Mononuclear cell (primary cell): ENCODE data around the gene HNF1A. TPM values are rescaled to one million over a fixed set of nuclear protein-coding genes. Genes with fewer than 3 reads are reported as not detected.

Experiments
- H3K27me3 ChIP-seq: 2 replicates; pipeline ENCODE4 v1.6.0; 2011; ENCODE audit warnings: low read length, control low read depth; ENCODE audit not compliant: insufficient read depth
- H3K4me1 ChIP-seq: 2 replicates; pipeline ENCODE4 v1.5.1; 2011; ENCODE audit warnings: mild to moderate bottlenecking, low read length, control low read depth; ENCODE audit not compliant: insufficient read depth
- H3K4me3 ChIP-seq: 2 replicates; pipeline ENCODE4 v1.5.1; 2011; ENCODE audit warnings: mild to moderate bottlenecking, low read length, moderate library complexity
- H3K9me3 ChIP-seq: 2 replicates; pipeline ENCODE4 v1.5.1; 2011; ENCODE audit warnings: low read depth, mild to moderate bottlenecking, control low read depth, low read length
- total RNA-seq: library from RNA; depleted of rRNA; stranded (reverse); fragments of >200 nt; gene quantifications from one replicate; pipeline ENCODE4 v1.2.3, GENCODE V29; 2012

The HNF1A gene, protein sequence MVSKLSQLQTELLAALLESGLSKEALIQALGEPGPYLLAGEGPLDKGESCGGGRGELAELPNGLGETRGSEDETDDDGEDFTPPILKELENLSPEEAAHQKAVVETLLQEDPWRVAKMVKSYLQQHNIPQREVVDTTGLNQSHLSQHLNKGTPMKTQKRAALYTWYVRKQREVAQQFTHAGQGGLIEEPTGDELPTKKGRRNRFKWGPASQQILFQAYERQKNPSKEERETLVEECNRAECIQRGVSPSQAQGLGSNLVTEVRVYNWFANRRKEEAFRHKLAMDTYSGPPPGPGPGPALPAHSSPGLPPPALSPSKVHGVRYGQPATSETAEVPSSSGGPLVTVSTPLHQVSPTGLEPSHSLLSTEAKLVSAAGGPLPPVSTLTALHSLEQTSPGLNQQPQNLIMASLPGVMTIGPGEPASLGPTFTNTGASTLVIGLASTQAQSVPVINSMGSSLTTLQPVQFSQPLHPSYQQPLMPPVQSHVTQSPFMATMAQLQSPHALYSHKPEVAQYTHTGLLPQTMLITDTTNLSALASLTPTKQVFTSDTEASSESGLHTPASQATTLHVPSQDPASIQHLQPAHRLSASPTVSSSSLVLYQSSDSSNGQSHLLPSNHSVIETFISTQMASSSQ
- total RNA-seq = not detected

DNA sequence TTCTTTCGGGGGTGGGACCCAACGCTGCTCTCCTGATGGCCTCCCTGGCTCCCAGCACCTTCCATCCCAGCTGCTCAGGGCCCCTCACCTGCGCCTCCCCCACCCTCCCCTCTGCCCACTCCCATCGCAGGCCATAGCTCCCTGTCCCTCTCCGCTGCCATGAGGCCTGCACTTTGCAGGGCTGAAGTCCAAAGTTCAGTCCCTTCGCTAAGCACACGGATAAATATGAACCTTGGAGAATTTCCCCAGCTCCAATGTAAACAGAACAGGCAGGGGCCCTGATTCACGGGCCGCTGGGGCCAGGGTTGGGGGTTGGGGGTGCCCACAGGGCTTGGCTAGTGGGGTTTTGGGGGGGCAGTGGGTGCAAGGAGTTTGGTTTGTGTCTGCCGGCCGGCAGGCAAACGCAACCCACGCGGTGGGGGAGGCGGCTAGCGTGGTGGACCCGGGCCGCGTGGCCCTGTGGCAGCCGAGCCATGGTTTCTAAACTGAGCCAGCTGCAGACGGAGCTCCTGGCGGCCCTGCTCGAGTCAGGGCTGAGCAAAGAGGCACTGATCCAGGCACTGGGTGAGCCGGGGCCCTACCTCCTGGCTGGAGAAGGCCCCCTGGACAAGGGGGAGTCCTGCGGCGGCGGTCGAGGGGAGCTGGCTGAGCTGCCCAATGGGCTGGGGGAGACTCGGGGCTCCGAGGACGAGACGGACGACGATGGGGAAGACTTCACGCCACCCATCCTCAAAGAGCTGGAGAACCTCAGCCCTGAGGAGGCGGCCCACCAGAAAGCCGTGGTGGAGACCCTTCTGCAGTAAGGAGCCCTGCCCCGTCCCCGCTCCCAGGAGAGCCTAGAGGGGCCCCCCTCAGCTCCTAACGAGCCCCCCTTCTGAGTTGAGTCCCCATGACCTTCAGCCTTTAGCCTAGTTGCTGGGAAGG lies at the start of gene HNF1A:
HNF1A (plus strand) TSS at position 248 of the 924 bp plus-strand sequence; CDS start at position 474, 226 bp downstream.
- Histone ChIP-seq H3K9me3 (no peaks in the 10 kb centered on the region), H3K4me1 (no peaks in the 10 kb centered on the region), H3K4me3 (no peak within 1 kb of the TSS), H3K27me3 (no peaks in the 10 kb centered on the region)

DNA sequence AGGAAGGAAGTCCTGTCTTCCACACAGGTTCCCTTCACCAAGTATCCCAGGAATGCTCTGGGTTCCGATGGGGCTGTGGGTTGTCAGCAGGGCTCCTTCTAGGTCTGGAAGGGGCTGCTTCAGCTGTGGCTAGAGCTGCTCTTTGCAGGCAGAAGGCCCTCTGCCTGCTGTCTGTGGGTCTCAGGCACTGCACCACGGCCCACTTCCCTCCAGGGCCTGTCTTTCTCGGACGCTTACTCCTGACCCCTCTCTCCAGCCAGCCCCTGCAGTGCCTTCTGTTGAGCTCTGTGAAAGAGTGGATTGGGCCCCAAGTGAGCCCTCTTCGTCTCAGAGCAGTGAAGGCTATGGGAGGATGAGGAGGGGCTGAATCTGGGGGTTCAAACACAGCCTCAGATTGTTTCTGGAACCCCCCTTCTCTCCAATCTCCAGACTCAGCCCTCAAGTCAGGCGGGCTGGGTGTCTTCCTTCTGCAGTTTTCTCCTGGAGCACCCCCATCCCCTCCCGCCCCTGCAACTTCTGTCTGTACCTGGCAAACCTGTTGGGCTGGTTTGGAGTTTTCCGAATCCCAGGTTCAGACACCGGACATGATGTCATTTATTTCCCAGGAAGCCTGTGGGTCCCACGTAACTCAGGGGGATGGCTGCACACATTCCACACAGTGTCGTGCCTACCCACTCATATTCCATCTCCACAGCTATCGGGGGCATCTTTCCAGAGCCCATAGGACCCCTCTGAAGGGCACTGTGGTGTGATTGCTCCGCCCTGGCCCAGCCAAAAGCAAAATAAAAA lies 49.3 kb upstream of the HNF1A start:
- H3K27me3 ChIP-seq = no peaks in the 10 kb centered on the region
- H3K9me3 ChIP-seq = no peaks in the 10 kb centered on the region
- H3K4me1 ChIP-seq = peaks cover 5% of the 10 kb centered on the region
- no peak overlapping the region for H3K4me3 ChIP-seq

DNA sequence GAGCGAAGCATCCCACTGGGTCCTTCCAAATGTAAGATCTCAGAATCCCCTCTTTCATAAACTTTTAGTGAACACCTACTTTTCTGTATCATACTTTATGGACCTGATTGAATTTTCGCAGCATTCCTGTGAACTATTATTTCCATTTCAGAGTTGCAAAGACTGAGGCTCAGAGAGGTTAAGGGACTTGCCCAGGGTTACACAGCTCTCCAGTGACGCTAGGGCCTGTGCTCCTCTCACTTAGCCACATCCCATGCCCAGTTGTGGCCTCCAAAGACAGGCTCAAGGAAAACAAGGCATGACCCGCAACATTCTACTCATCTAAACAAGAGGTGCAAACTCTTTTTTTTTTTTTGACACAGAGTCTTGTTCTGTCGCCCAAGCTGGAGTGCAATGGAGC lies 48.3 kb upstream of the HNF1A start:
- H3K9me3 ChIP-seq = no peaks in the 10 kb centered on the region
- no peaks in the 10 kb centered on the region for H3K27me3 ChIP-seq
- H3K4me1 ChIP-seq = peaks cover 15% of the 10 kb centered on the region
- no peak overlapping the region for H3K4me3 ChIP-seq

DNA sequence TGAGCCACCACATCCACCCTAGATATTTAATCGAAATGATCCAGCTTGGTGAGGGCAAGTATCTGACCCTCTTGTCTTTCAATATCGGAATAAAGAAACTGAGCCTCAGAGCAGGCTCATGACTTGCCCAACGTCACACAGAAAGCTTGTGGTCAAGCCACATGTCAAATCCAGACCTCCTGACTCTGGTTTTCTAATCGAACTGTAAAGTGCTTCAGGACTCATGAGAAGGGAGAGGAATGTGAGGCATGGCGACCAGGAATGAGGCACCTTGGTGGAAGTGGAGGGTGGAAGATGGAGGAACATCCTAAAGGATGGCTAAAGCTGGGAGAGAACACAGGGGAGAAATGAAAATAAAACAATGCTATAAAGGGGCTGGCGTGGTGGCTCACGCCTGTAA lies 46.3 kb upstream of the HNF1A start:
- no peak overlapping the region for H3K4me3 ChIP-seq
- peaks cover 35% of the 10 kb centered on the region for H3K4me1 ChIP-seq
- H3K27me3 ChIP-seq = no peaks in the 10 kb centered on the region
- H3K9me3 ChIP-seq = no peaks in the 10 kb centered on the region

DNA sequence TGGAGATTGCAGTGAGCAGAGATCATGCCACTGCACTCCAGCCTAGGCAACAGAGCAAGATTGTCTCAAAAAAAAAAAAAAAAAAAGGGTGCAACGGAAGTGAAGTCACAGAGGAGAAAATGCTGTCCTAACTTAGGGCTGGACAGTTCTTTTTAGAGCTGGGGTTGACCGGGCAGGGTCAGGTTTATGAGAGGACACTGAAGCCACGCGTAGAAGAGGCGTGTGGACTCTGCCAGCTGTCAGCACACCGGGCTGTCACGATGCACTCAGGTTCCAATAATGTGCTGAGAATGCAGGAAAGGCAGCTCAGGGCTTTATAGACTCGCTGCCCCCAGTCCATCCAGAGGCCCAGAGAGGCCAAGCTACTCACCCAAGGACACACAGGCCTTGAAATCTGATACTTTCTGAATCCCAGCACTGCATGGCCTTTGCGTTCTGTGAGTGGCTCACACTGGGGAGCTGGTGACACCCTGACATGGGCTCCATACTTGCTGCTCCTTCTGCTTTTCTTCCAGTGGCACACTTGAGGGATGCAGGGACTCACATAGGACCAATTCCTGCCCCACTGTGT lies 45.3 kb upstream of the HNF1A start:
- Histone ChIP-seq H3K4me1 (peaks cover 42% of the 10 kb centered on the region), H3K4me3 (no peak overlapping the region), H3K27me3 (no peaks in the 10 kb centered on the region), H3K9me3 (no peaks in the 10 kb centered on the region)

DNA sequence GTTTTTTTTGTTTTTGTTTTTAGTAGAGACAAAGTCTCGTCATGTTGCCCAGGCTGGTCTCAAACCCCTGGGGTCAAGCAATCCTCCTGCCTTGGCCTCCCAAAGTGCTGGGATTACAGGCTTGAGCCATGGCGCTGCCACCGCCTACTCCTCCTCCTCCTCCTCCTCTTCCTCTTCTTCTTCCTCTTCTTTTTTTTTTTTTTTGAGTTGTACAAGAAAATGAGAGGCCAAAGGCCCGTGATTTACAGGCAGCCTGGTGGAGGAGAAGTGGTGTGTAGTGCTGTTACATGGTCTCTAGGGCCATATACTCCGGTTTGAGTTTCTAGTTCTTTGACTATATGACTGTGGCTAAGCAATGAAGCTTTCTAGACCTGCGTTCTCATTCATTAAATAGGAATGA lies 44.6 kb upstream of the HNF1A start:
- no peaks in the 10 kb centered on the region for H3K9me3 ChIP-seq
- H3K4me3 ChIP-seq = no peak overlapping the region
- H3K4me1 ChIP-seq = peaks cover 45% of the 10 kb centered on the region
- no peaks in the 10 kb centered on the region for H3K27me3 ChIP-seq

DNA sequence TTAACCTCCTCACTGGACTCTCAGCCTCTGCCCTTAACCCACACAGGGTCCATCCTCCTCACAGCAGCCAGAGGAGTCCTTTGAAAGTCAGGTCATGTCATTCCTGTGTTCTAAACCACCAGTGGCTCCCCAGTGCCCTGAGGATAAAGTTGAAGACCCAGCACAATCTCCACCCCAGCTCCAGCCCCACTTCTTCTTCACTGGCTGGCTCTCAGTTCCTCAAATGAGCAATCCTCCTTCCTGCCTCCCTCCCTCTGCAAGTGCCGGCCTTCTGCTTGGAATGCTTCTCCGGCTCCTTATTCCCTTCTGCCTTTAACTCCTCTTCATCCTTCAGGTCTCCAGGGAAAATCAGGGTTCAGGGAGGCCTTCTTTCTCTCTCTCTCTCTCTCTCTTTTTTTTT lies 42.1 kb upstream of the HNF1A start:
- Histone ChIP-seq H3K4me3 (no peak overlapping the region), H3K4me1 (peaks cover 69% of the 10 kb centered on the region), H3K9me3 (no peaks in the 10 kb centered on the region), H3K27me3 (no peaks in the 10 kb centered on the region)

DNA sequence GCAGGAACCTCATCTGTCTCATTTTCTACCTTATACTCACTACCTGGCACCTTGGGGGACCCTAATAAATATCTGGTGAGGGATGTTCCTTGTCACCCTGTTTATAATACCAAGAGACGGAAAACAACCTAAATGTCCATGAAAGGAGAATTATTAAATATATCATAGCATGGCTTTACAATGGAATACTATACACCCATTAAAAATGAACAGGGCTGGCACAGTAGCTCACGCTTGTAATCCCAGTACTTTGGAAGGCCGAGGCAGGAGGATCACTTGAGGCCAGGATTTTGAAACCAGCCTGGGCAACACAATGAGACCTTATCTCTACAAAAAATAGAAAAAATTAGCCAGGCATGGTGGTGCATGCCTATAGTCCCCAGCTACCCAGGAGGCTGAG lies 39.8 kb upstream of the HNF1A start:
- no peak overlapping the region for H3K4me3 ChIP-seq
- H3K27me3 ChIP-seq = no peaks in the 10 kb centered on the region
- no peaks in the 10 kb centered on the region for H3K9me3 ChIP-seq
- H3K4me1 ChIP-seq = peaks cover 77% of the 10 kb centered on the region

DNA sequence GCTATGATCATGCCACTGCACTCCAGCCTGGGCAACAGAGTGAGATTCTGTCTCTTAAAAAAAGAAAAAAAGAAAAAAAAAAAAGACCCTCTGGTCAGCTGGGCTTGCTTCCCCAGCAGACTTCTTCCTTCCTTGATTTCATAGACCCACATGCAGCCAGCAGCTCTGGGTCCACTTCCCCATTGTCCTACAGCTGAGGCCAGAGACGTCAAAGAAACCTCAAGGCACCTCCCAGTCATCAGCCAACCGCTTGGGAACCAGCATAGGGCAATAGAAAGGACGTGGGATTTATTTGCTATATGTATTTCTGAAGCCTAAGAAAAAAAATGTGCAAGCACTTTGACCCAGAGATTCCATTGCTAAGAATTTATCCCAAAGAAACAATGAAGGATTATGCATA lies 38.8 kb upstream of the HNF1A start:
- Histone ChIP-seq H3K4me3 (no peak overlapping the region), H3K4me1 (peaks cover 68% of the 10 kb centered on the region), H3K27me3 (no peaks in the 10 kb centered on the region), H3K9me3 (no peaks in the 10 kb centered on the region)

DNA sequence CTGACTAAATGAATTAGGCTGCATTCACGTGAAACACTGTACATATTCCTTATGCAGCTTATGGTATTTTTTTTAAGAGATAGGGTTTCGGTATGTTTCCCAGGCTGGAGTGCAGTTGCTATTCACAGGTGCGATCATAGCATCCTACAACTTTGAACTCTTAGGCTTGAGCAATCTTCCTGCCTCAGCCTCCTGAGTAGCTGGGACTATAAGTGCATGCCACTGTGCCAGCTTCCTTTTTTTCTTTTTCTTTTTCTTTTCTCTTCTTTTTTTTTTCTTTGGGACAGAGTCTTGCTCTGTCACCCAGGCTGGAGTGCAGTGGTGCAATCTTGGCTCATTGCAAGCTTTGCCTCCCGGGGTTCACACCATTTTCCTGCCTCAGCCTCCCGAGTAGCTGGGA lies 38.3 kb upstream of the HNF1A start:
- peaks cover 66% of the 10 kb centered on the region for H3K4me1 ChIP-seq
- no peaks in the 10 kb centered on the region for H3K9me3 ChIP-seq
- H3K27me3 ChIP-seq = no peaks in the 10 kb centered on the region
- H3K4me3 ChIP-seq = no peak overlapping the region

DNA sequence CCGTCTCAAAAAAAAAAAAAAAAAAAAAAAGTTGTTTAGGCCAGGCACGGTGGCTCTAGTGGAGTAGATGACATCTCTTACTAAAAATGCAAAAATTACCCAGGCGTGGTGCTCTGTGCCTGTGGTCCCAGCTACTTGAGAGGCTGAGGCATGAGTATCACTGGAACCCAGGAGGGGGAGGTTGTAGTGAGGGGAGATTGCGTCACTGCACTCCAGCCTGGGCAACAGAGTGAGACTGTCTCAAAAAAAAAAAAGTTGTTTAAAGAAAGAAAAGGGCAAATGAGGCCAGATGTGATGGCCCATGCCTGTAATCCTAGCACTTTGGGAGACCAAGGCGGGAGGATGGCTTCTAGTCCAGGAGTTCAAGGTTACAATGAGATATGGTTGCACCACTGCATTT lies 37.5 kb upstream of the HNF1A start:
- Histone ChIP-seq H3K27me3 (no peaks in the 10 kb centered on the region), H3K4me1 (peaks cover 58% of the 10 kb centered on the region), H3K9me3 (no peaks in the 10 kb centered on the region), H3K4me3 (no peak overlapping the region)

DNA sequence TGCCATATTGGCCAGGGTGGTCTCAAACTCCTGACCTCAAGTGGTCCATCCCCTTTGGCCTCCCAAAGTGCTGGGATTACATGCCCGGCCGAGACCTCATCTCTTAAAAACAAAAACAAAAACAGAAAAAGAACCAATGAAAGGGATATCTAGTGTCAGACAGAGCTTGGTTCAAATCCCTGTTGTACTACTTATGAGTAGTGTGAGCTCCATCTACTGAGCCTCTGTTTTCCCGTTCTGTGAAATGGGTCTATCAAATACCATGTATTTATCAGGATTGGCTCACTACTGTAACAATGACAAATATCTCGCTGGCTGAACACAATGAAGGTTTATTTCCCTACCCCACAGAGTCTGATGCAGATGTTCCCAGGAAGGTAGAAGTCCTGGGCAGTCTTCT lies 36.9 kb upstream of the HNF1A start:
- Histone ChIP-seq H3K4me1 (peaks cover 52% of the 10 kb centered on the region), H3K27me3 (no peaks in the 10 kb centered on the region), H3K9me3 (no peaks in the 10 kb centered on the region), H3K4me3 (no peak overlapping the region)

DNA sequence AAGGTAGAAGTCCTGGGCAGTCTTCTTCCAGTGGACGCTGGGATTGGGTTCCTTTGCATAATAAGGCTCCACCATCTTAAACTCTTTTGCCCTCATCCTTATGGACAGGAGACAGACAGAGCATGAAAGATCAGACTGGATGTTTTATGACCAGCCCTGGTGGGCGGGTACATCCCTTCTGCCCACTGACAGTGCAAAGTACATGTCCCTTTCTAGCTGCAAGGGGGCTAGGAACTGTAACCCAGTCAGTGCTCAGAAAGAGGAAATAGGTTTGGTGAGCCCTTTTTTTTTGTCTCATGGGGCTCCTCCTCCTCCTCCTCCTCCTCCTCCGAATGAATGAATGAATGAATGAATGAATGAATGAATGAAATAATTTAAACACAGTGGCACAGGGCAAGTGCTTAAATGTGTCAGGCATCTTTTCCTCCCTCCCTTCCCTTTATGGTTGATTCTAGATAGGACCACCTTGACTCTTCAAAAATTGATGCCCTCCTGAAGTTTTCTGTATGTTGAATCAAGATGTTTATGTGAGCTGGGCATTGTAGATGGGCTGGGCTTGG lies 36.4 kb upstream of the HNF1A start:
- Histone ChIP-seq H3K27me3 (no peaks in the 10 kb centered on the region), H3K9me3 (no peaks in the 10 kb centered on the region), H3K4me3 (no peak overlapping the region), H3K4me1 (peaks cover 47% of the 10 kb centered on the region)

DNA sequence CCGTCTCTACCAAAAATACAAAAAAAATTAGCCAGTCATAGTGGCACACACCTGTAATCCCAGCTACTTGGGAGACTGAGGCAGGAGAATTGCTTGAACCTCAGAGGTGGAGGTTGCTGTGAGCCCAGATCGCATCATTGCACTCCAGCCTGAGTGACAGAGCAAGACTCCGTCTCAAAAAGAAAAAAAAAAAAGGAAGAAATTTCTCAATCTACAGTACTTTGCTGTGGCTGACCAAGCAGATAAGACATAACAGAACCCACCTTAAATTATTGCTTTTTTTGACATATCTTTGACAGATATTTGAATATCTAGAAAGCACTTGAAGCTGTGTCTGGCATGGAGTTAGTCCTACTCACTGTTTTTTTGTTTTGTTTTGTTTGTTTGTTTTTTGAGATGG lies 34.9 kb upstream of the HNF1A start:
- Histone ChIP-seq H3K9me3 (no peaks in the 10 kb centered on the region), H3K27me3 (no peaks in the 10 kb centered on the region), H3K4me3 (no peak overlapping the region), H3K4me1 (peaks cover 38% of the 10 kb centered on the region)
